Measurements from ENCODE around the gene ITGA2.

- TF ChIP-seq CTCF (IDR thresholded peaks at IDR 0.05): peak; percentile 51 to 92 (median 86)
- no peak for TF ChIP-seq POLR2A (IDR thresholded peaks at IDR 0.05)
These were observed 106.9 kb downstream of the ITGA2 start for GRCh38 chr5:53095931-53096525.

Measured in Peyer's patch (tissue), 4 donors.